Measurements from ENCODE around the gene GPI.
"Not testable (repeated sequence)": the region's sequence is repeated elsewhere in the genome, so short reads cannot be mapped to it uniquely, and the experiment has no call there.

Gene GPI

GRCh38 chr19:34393629-34394028, 28.6 kb downstream of the GPI start:
- H3K4me3 ChIP-seq, result no peak overlapping the region
- no peak for DNase-seq (ENCODE audit: low read depth, low spot score)
- no peaks in the 10 kb centered on the region for H3K9me3 ChIP-seq (ENCODE audit: low read depth, low read length)
- H3K9ac ChIP-seq (ENCODE audit: insufficient read length), result no peak overlapping the region
- no peak for TF ChIP-seq FOXP2 (optimal IDR thresholded peaks at IDR 0.05; ENCODE audit: control extremely low read depth, extremely low read length, insufficient read depth)
- no peak for TF ChIP-seq POLR2AphosphoS5 (IDR thresholded peaks at IDR 0.05; ENCODE audit: borderline replicate concordance, low read depth, low read length)
- TF ChIP-seq EZH2 (IDR thresholded peaks at IDR 0.05), result no peak
- no peak overlapping the region for H3K27ac ChIP-seq
- peaks cover 49% of the 10 kb centered on the region for H3K36me3 ChIP-seq (ENCODE audit: insufficient read depth, low read length)

- DNase-seq (ENCODE audit: low read depth, low spot score), result no peak
- Histone ChIP-seq H3K36me3 (ENCODE audit: insufficient read depth, low read length) (peaks cover 35% of the 10 kb centered on the region), H3K27ac (no peak overlapping the region), H3K9me3 (ENCODE audit: low read depth, low read length) (no peaks in the 10 kb centered on the region), H3K4me3 (no peak overlapping the region), H3K9ac (ENCODE audit: insufficient read length) (no peak overlapping the region)
- TF ChIP-seq POLR2AphosphoS5 (IDR thresholded peaks at IDR 0.05; ENCODE audit: borderline replicate concordance, low read depth, low read length), result no peak
- TF ChIP-seq FOXP2 (optimal IDR thresholded peaks at IDR 0.05; ENCODE audit: control extremely low read depth, extremely low read length, insufficient read depth), result no peak
- no peak for TF ChIP-seq EZH2 (IDR thresholded peaks at IDR 0.05)
These were observed 32.9 kb downstream of the GPI start for GRCh38 chr19:34397853-34398252.

GRCh38 chr19:34399886-34400285, 34.9 kb downstream of the GPI start:
- H3K27ac ChIP-seq, result no peak overlapping the region
- DNase-seq (ENCODE audit: low read depth, low spot score), result no peak
- TF ChIP-seq EZH2 (IDR thresholded peaks at IDR 0.05), result no peak
- TF ChIP-seq FOXP2 (optimal IDR thresholded peaks at IDR 0.05; ENCODE audit: control extremely low read depth, extremely low read length, insufficient read depth), result no peak
- H3K9me3 ChIP-seq (ENCODE audit: low read depth, low read length), result no peaks in the 10 kb centered on the region
- no peak overlapping the region for H3K4me3 ChIP-seq
- no peak overlapping the region for H3K9ac ChIP-seq (ENCODE audit: insufficient read length)
- peaks cover 31% of the 10 kb centered on the region for H3K36me3 ChIP-seq (ENCODE audit: insufficient read depth, low read length)

GRCh38 chr19:34400844-34401243, 35.8 kb downstream of the GPI start:
- not testable (repeated sequence) for H3K27ac ChIP-seq; H3K9ac ChIP-seq (ENCODE audit: insufficient read length); H3K4me3 ChIP-seq; H3K9me3 ChIP-seq (ENCODE audit: low read depth, low read length); DNase-seq (ENCODE audit: low read depth, low spot score)
- peaks cover 28% of the 10 kb centered on the region for H3K36me3 ChIP-seq (ENCODE audit: insufficient read depth, low read length)

GRCh38 chr19:34402074-34402600, 37.1 kb downstream of the GPI start:
- DNase-seq (ENCODE audit: low read depth, low spot score), result no peak
- H3K9ac ChIP-seq (ENCODE audit: insufficient read length), result no peak overlapping the region
- peaks cover 17% of the 10 kb centered on the region for H3K36me3 ChIP-seq (ENCODE audit: insufficient read depth, low read length)
- TF ChIP-seq FOXP2 (optimal IDR thresholded peaks at IDR 0.05; ENCODE audit: control extremely low read depth, extremely low read length, insufficient read depth) (no peak), POLR2AphosphoS5 (IDR thresholded peaks at IDR 0.05; ENCODE audit: borderline replicate concordance, low read depth, low read length) (no peak), EZH2 (IDR thresholded peaks at IDR 0.05) (no peak)
- no peaks in the 10 kb centered on the region for H3K9me3 ChIP-seq (ENCODE audit: low read depth, low read length)
- peak overlapping the region; percentile 26; the same call in 1 of the 2 replicates for H3K27ac ChIP-seq
- no peak overlapping the region for H3K4me3 ChIP-seq

GRCh38 chr19:34403784-34404108, 38.8 kb downstream of the GPI start:
- TF ChIP-seq EZH2 (IDR thresholded peaks at IDR 0.05) (no peak), FOXP2 (optimal IDR thresholded peaks at IDR 0.05; ENCODE audit: control extremely low read depth, extremely low read length, insufficient read depth) (no peak), POLR2AphosphoS5 (IDR thresholded peaks at IDR 0.05; ENCODE audit: borderline replicate concordance, low read depth, low read length) (no peak)
- Histone ChIP-seq H3K36me3 (ENCODE audit: insufficient read depth, low read length) (peaks cover 18% of the 10 kb centered on the region), H3K9me3 (ENCODE audit: low read depth, low read length) (no peaks in the 10 kb centered on the region), H3K4me3 (peak overlapping the region; percentile 97), H3K9ac (ENCODE audit: insufficient read length) (peak overlapping the region; percentile 85), H3K27ac (peak overlapping the region; percentile 77)
- no peak for DNase-seq (ENCODE audit: low read depth, low spot score)

GRCh38 chr19:34404109-34404909, 39.3 kb downstream of the GPI start, which contains the start of gene PDCD2L:
TSS of gene PDCD2L (plus strand) at chr19:34404399. CDS start at chr19:34404431, 32 bp downstream.
- Histone ChIP-seq H3K27ac (peak within 1 kb of the TSS; percentile 77), H3K4me3 (peak within 1 kb of the TSS; percentile 97), H3K9me3 (ENCODE audit: low read depth, low read length) (no peaks in the 10 kb centered on the region), H3K9ac (ENCODE audit: insufficient read length) (peak within 1 kb of the TSS; percentile 85), H3K36me3 (ENCODE audit: insufficient read depth, low read length) (peaks cover 20% of the 10 kb centered on the region)
- DNase-seq (ENCODE audit: low read depth, low spot score), result peak; percentile 58
- TF ChIP-seq FOXP2 (optimal IDR thresholded peaks at IDR 0.05; ENCODE audit: control extremely low read depth, extremely low read length, insufficient read depth), result no peak
- TF ChIP-seq POLR2AphosphoS5 (IDR thresholded peaks at IDR 0.05; ENCODE audit: borderline replicate concordance, low read depth, low read length), result peak; percentile 92

- no peak for DNase-seq (ENCODE audit: low read depth, low spot score)
- Histone ChIP-seq H3K4me3 (no peak overlapping the region), H3K36me3 (ENCODE audit: insufficient read depth, low read length) (peaks cover 21% of the 10 kb centered on the region), H3K9me3 (ENCODE audit: low read depth, low read length) (no peaks in the 10 kb centered on the region), H3K27ac (no peak overlapping the region), H3K9ac (ENCODE audit: insufficient read length) (no peak overlapping the region)
- no peak for TF ChIP-seq FOXP2 (optimal IDR thresholded peaks at IDR 0.05; ENCODE audit: control extremely low read depth, extremely low read length, insufficient read depth)
- no peak for TF ChIP-seq POLR2AphosphoS5 (IDR thresholded peaks at IDR 0.05; ENCODE audit: borderline replicate concordance, low read depth, low read length)
- TF ChIP-seq EZH2 (IDR thresholded peaks at IDR 0.05), result no peak
These were observed 41.1 kb downstream of the GPI start for GRCh38 chr19:34405892-34406660.
